ENCODE measurements around the gene SLC25A45.
A peak's percentile ranks its signal among the peaks of the same experiment; 100 is the strongest.

Gene SLC25A45

DNA sequence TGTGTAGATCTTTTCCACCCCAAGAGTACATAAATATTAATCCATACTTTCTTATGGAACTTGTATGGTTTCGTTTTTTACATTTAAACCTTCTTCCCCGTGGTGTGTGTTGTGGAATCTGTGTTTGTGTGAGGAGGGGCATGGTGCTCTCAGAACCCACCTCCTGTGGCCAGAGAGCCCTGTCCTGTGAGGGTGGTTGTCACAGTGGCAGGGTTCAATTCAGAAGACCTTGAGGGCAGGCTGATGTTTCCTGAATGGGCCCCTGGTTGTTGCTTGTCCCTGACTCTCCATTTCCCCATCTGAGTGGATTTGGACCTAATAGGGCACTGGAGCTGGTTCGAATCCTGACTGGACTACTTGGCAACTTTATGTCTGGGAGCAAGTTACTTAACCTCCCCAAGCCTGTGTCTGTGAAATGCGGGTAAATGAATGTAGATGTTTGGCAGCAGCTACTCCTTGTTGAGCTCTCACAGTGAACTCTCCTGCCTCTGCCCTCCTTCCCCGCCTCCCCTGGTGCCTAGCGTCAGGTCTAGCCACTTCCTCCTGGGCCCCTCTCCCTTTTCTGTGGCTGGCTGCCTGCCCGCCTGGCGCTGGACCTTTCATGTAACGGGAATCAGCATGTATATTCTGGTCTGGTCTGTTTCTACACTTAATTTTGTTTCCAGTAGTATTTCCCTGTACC is 47.4 kb upstream of the SLC25A45 start:
- Histone ChIP-seq H3K4me3 (replicated peaks; ENCODE audit: insufficient read depth, low read length) (0 out of 2 replicates have a peak overlapping the region, but pooled peaks have one; percentile 2), H3K27me3 (ENCODE audit: insufficient read depth, poor library complexity, severe bottlenecking) (no peaks in the 10 kb centered on the region), H3K27ac (replicated peaks) (peak overlapping the region; percentile 100)
- TF ChIP-seq POLR2AphosphoS5 (IDR thresholded peaks at IDR 0.05; ENCODE audit: low read depth) (peak; percentile 69), GABPA (IDR thresholded peaks at IDR 0.05; ENCODE audit: low read depth) (no peak), REST (IDR thresholded peaks at IDR 0.05; ENCODE audit: insufficient replicate concordance, low read depth) (no peak), SPI1 (IDR thresholded peaks at IDR 0.05; ENCODE audit: borderline replicate concordance, low read depth) (peak; percentile 89)
- TF ChIP-seq, protein P1, sequence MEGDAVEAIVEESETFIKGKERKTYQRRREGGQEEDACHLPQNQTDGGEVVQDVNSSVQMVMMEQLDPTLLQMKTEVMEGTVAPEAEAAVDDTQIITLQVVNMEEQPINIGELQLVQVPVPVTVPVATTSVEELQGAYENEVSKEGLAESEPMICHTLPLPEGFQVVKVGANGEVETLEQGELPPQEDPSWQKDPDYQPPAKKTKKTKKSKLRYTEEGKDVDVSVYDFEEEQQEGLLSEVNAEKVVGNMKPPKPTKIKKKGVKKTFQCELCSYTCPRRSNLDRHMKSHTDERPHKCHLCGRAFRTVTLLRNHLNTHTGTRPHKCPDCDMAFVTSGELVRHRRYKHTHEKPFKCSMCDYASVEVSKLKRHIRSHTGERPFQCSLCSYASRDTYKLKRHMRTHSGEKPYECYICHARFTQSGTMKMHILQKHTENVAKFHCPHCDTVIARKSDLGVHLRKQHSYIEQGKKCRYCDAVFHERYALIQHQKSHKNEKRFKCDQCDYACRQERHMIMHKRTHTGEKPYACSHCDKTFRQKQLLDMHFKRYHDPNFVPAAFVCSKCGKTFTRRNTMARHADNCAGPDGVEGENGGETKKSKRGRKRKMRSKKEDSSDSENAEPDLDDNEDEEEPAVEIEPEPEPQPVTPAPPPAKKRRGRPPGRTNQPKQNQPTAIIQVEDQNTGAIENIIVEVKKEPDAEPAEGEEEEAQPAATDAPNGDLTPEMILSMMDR (IDR thresholded peaks at IDR 0.05; ENCODE audit: insufficient read depth, low read length): no peak
- peak; percentile 46 to 89 for DNase-seq (ENCODE audit: low read depth in 1 of 2, low spot score in 1 of 2)

GRCh38 chr11:65429068-65429681 is 46.7 kb upstream of the SLC25A45 start:
- Histone ChIP-seq H3K4me3 (replicated peaks; ENCODE audit: insufficient read depth, low read length) (no peak overlapping the region), H3K27ac (replicated peaks) (peak overlapping the region; percentile 100), H3K27me3 (ENCODE audit: insufficient read depth, poor library complexity, severe bottlenecking) (no peaks in the 10 kb centered on the region)
- TF ChIP-seq REST (IDR thresholded peaks at IDR 0.05; ENCODE audit: insufficient replicate concordance, low read depth) (no peak), POLR2AphosphoS5 (IDR thresholded peaks at IDR 0.05; ENCODE audit: low read depth) (peak; percentile 86)
- DNase-seq (ENCODE audit: low read depth in 1 of 2, low spot score in 1 of 2): peak; percentile 42 to 49

- H3K4me3 ChIP-seq (replicated peaks; ENCODE audit: insufficient read depth, low read length): no peak overlapping the region
- H3K27me3 ChIP-seq (ENCODE audit: insufficient read depth, poor library complexity, severe bottlenecking): no peaks in the 10 kb centered on the region
- peak overlapping the region; percentile 100 for H3K27ac ChIP-seq (replicated peaks)
- no peak for DNase-seq (ENCODE audit: low read depth in 1 of 2, low spot score in 1 of 2)
- TF ChIP-seq GABPA (IDR thresholded peaks at IDR 0.05; ENCODE audit: low read depth) (no peak), POLR2AphosphoS5 (IDR thresholded peaks at IDR 0.05; ENCODE audit: low read depth) (peak; percentile 81), REST (IDR thresholded peaks at IDR 0.05; ENCODE audit: insufficient replicate concordance, low read depth) (no peak), SPI1 (IDR thresholded peaks at IDR 0.05; ENCODE audit: borderline replicate concordance, low read depth) (0 out of 2 replicates have a peak, but pooled peaks have one; percentile 0)
- TF ChIP-seq, protein P1 (IDR thresholded peaks at IDR 0.05; ENCODE audit: insufficient read depth, low read length): no peak
Observed at GRCh38 chr11:65428578-65429067, 46.2 kb upstream of the SLC25A45 start.
